ENCODE results near the gene SPRR1B.

SPRR1B gene

GRCh38 chr1:153024413-153024812 is 6.6 kb upstream of the SPRR1B start:
- TF ChIP-seq POLR2AphosphoS5 (IDR thresholded peaks at IDR 0.05; ENCODE audit: low read depth, low read length) (no peak), SIN3A (IDR thresholded peaks at IDR 0.05; ENCODE audit: borderline replicate concordance, insufficient read depth, low read length) (no peak), TAF1 (IDR thresholded peaks at IDR 0.05; ENCODE audit: borderline replicate concordance, insufficient read depth, low read length) (no peak), FOXP2 (optimal IDR thresholded peaks at IDR 0.05; ENCODE audit: borderline replicate concordance, extremely low read depth, extremely low read length, insufficient read depth) (no peak)
- TF ChIP-seq, protein P1, sequence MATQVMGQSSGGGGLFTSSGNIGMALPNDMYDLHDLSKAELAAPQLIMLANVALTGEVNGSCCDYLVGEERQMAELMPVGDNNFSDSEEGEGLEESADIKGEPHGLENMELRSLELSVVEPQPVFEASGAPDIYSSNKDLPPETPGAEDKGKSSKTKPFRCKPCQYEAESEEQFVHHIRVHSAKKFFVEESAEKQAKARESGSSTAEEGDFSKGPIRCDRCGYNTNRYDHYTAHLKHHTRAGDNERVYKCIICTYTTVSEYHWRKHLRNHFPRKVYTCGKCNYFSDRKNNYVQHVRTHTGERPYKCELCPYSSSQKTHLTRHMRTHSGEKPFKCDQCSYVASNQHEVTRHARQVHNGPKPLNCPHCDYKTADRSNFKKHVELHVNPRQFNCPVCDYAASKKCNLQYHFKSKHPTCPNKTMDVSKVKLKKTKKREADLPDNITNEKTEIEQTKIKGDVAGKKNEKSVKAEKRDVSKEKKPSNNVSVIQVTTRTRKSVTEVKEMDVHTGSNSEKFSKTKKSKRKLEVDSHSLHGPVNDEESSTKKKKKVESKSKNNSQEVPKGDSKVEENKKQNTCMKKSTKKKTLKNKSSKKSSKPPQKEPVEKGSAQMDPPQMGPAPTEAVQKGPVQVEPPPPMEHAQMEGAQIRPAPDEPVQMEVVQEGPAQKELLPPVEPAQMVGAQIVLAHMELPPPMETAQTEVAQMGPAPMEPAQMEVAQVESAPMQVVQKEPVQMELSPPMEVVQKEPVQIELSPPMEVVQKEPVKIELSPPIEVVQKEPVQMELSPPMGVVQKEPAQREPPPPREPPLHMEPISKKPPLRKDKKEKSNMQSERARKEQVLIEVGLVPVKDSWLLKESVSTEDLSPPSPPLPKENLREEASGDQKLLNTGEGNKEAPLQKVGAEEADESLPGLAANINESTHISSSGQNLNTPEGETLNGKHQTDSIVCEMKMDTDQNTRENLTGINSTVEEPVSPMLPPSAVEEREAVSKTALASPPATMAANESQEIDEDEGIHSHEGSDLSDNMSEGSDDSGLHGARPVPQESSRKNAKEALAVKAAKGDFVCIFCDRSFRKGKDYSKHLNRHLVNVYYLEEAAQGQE (IDR thresholded peaks at IDR 0.05; ENCODE audit: insufficient read depth in 1 of 2, low read depth in 2 of 2, low read length in 2 of 2): no peak

DNA sequence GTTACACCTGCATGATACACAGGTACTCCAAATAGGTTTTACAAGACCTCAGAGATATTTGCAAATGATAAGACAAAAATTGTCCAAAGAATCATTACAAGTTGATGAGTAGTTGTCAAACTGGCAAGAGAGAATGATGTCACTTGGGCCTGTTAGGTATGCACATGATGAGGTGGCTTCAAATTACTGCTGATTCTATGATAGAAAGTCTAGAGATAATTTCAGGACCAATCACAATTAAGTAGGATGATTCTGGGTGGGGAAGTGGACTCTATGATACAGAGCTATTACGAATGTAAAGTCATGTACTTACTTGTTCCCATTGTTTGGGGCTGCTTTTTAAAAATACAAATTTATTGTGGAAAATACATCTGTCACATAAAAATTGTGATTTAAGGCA is 5.2 kb upstream of the SPRR1B start:
- TF ChIP-seq TAF1 (IDR thresholded peaks at IDR 0.05; ENCODE audit: borderline replicate concordance, insufficient read depth, low read length) (no peak), SIN3A (IDR thresholded peaks at IDR 0.05; ENCODE audit: borderline replicate concordance, insufficient read depth, low read length) (no peak), POLR2AphosphoS5 (IDR thresholded peaks at IDR 0.05; ENCODE audit: low read depth, low read length) (no peak), FOXP2 (optimal IDR thresholded peaks at IDR 0.05; ENCODE audit: borderline replicate concordance, extremely low read depth, extremely low read length, insufficient read depth) (no peak)
- TF ChIP-seq, protein P1 (IDR thresholded peaks at IDR 0.05; ENCODE audit: insufficient read depth in 1 of 2, low read depth in 2 of 2, low read length in 2 of 2): no peak

DNA sequence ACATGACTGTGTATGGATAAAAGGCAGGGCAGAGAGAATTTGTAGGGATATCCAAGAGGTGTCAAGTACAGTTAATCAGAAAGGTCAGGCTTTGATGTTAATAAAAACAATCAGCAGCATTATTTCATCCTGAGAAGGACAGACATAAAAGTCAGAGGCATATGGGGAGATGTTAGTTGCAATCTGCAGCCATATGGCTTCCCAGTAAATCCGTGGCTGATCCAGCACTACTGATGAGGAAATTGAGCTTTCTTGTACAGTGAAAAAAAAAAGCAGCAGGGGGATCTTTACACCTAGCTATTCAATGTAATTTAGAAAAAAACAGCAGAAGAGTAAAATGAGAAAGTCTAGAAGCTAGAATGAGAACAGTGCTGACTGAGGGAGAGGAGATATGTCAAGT is 2.2 kb upstream of the SPRR1B start:
- TF ChIP-seq POLR2AphosphoS5 (IDR thresholded peaks at IDR 0.05; ENCODE audit: low read depth, low read length) (no peak), TAF1 (IDR thresholded peaks at IDR 0.05; ENCODE audit: borderline replicate concordance, insufficient read depth, low read length) (no peak), FOXP2 (optimal IDR thresholded peaks at IDR 0.05; ENCODE audit: borderline replicate concordance, extremely low read depth, extremely low read length, insufficient read depth) (no peak), SIN3A (IDR thresholded peaks at IDR 0.05; ENCODE audit: borderline replicate concordance, insufficient read depth, low read length) (no peak)

GRCh38 chr1:153032073-153032472 is 1.1 kb downstream of the SPRR1B start:
- no peak for TF ChIP-seq TAF1 (IDR thresholded peaks at IDR 0.05; ENCODE audit: borderline replicate concordance, insufficient read depth, low read length)
- no peak for TF ChIP-seq POLR2AphosphoS5 (IDR thresholded peaks at IDR 0.05; ENCODE audit: low read depth, low read length)
- no peak for TF ChIP-seq SIN3A (IDR thresholded peaks at IDR 0.05; ENCODE audit: borderline replicate concordance, insufficient read depth, low read length)
- no peak for TF ChIP-seq FOXP2 (optimal IDR thresholded peaks at IDR 0.05; ENCODE audit: borderline replicate concordance, extremely low read depth, extremely low read length, insufficient read depth)
- TF ChIP-seq, protein P1 (IDR thresholded peaks at IDR 0.05; ENCODE audit: insufficient read depth in 1 of 2, low read depth in 2 of 2, low read length in 2 of 2): no peak

DNA sequence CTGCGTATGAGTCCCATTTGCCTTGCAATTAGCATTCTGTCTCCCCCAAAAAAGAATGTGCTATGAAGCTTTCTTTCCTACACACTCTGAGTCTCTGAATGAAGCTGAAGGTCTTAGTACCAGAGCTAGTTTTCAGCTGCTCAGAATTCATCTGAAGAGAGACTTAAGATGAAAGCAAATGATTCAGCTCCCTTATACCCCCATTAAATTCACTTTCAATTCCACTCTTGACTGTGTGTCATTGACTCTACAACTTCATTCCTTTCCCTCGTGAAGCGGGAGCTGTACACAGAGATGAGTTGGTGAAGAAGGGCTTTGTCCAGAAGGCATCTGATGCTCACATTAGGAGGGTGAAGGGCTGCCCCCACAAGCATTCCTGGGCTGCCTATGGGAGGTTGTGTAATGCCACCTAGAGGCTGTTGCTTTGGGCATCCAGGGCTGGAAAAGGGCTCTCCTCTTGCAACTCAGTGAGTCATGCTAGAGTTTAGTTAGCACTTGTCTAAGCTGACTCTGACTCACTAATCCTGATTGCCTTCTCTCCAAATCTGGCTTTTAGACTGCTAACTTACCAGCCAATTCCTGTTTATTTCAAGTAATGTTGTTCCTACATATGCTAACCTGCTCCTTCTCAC is 1.8 kb downstream of the SPRR1B start:
- TF ChIP-seq, protein P1 (IDR thresholded peaks at IDR 0.05; ENCODE audit: insufficient read depth in 1 of 2, low read depth in 2 of 2, low read length in 2 of 2): no peak
- TF ChIP-seq SIN3A (IDR thresholded peaks at IDR 0.05; ENCODE audit: borderline replicate concordance, insufficient read depth, low read length) (no peak), POLR2AphosphoS5 (IDR thresholded peaks at IDR 0.05; ENCODE audit: low read depth, low read length) (no peak), FOXP2 (optimal IDR thresholded peaks at IDR 0.05; ENCODE audit: borderline replicate concordance, extremely low read depth, extremely low read length, insufficient read depth) (no peak), TAF1 (IDR thresholded peaks at IDR 0.05; ENCODE audit: borderline replicate concordance, insufficient read depth, low read length) (no peak)
